Lower leg skin (tissue), 3 donors: ENCODE measurements around the gene RPS5.

Source experiments
- CTCF ChIP-seq, 3 donors: fragments of 450-650 bp; IDR thresholded peaks; one replicate each; pipeline ENCODE4 v1.5.1; 2016; ENCODE audit warnings: antibody characterized with exemption in 3 of 3, mild to moderate bottlenecking in 3 of 3, moderate library complexity in 2 of 3
- POLR2A ChIP-seq, 2 donors: fragments of 450-650 bp; IDR thresholded peaks; one replicate each; pipeline ENCODE4 v1.6.1; 2016 to 2017; ENCODE audit warnings: antibody characterized with exemption in 2 of 2, mild to moderate bottlenecking in 1 of 2, moderate library complexity in 1 of 2

GRCh38 chr19:58361900-58362271 is 25.2 kb upstream of the RPS5 start:
- TF ChIP-seq CTCF (IDR thresholded peaks at IDR 0.05) (no peak), POLR2A (IDR thresholded peaks at IDR 0.05) (no peak)
